Erythroblast (primary cell): ENCODE results near the gene GABRA5.

Experiments used
- GATA1 ChIP-seq: IDR thresholded peaks from 2 replicates; pipeline ENCODE4 v1.6.1; 2011; ENCODE audit warnings: low read depth, mild to moderate bottlenecking, control low read depth, low read length, moderate library complexity
- POLR2A ChIP-seq: IDR thresholded peaks from 2 replicates; pipeline ENCODE4 v1.6.1; 2011; ENCODE audit warnings: mild to moderate bottlenecking, low read length

DNA sequence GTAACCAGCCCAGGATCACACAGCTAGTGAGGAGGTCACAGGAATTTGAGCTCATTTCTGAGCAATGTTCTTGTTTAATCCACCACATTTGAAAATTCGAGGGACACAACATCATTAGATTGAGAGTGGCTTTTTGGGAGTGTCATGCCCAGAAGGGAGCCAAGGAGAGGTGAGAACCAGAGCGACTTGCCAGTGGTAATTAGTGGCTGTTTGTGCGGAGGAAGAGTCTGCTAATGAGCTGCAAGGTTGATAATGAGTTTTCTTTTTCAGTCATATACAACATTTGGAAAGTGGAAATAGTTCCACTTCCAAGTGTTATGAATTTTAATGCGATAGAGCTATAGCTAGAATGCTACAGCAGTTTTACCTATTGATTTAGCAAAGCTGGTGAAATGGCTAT, 19.7 kb downstream of the GABRA5 start:
- no peak for TF ChIP-seq POLR2A
- no peak for TF ChIP-seq GATA1
